SW 1271 (cell line): ENCODE results near the gene DGCR2.
"Not testable (repeated sequence)": the region's sequence is repeated elsewhere in the genome, so short reads cannot be mapped to it uniquely, and the experiment has no call there.

Experiments used
- DNase-seq, 2 experiments: peaks; one replicate each; lab custom pipeline; 2025; lab: John Stamatoyannopoulos, UW

The DGCR2 gene

GRCh38 chr22:19029113-19030103 lies 92.8 kb downstream of the DGCR2 start:
- not testable (repeated sequence) for DNase-seq

- DNase-seq = not testable (repeated sequence)
Measured at GRCh38 chr22:19028060-19028455, 94.2 kb downstream of the DGCR2 start.

- DNase-seq = not testable (repeated sequence)
Measured at GRCh38 chr22:19027371-19028059, 94.7 kb downstream of the DGCR2 start.

- not testable (repeated sequence) for DNase-seq
Measured at GRCh38 chr22:19026080-19026479, 96.1 kb downstream of the DGCR2 start.

GRCh38 chr22:19024956-19025489 lies 97.2 kb downstream of the DGCR2 start:
- not testable (repeated sequence) for DNase-seq

GRCh38 chr22:19023931-19024330 lies 98.3 kb downstream of the DGCR2 start:
- not testable (repeated sequence) for DNase-seq

GRCh38 chr22:19022755-19023154 lies 99.5 kb downstream of the DGCR2 start:
- no peak for DNase-seq

- DNase-seq = no peak
Measured at GRCh38 chr22:19019679-19020032, 102.6 kb downstream of the DGCR2 start.

GRCh38 chr22:19019029-19019678 lies 103.1 kb downstream of the DGCR2 start:
- no peak for DNase-seq

- no peak for DNase-seq
Measured at GRCh38 chr22:19018256-19018655, 104.0 kb downstream of the DGCR2 start.

- no peak for DNase-seq
Measured at GRCh38 chr22:19016081-19016766, 106.0 kb downstream of the DGCR2 start.

- no peak for DNase-seq
Measured at GRCh38 chr22:19014886-19015285, 107.3 kb downstream of the DGCR2 start.

- DNase-seq = not testable (repeated sequence)
Measured at GRCh38 chr22:19013881-19014598, 108.2 kb downstream of the DGCR2 start.

GRCh38 chr22:19013411-19013810 lies 108.8 kb downstream of the DGCR2 start:
- not testable (repeated sequence) for DNase-seq

- DNase-seq = no peak
Measured at GRCh38 chr22:19012308-19012986, 109.8 kb downstream of the DGCR2 start.

GRCh38 chr22:19011611-19012010 lies 110.6 kb downstream of the DGCR2 start:
- DNase-seq = not testable (repeated sequence)

GRCh38 chr22:19011075-19011474 lies 111.1 kb downstream of the DGCR2 start:
- DNase-seq = no peak

GRCh38 chr22:19005905-19006304 lies 116.3 kb downstream of the DGCR2 start:
- DNase-seq = no peak

- no peak for DNase-seq
Measured at GRCh38 chr22:19004471-19004870, 117.7 kb downstream of the DGCR2 start.

GRCh38 chr22:19003508-19003907 lies 118.7 kb downstream of the DGCR2 start:
- DNase-seq = no peak
